PC-9 (cell line): ENCODE data around the gene C3orf80. TPM values are rescaled to one million over a fixed set of nuclear protein-coding genes. Genes with fewer than 3 reads are reported as not detected.

Experiments
- BruUV-seq: library from RNA; stranded (reverse); fragments of 400-500 nt; replicated peaks from 2 replicates; lab custom pipeline; 2021; lab: Mats Ljungman, UMichigan
- CTCF ChIA-PET: fragments of 300-600 bp; sonication (Branson Sonifier 250); formaldehyde crosslinking; loops from one replicate; lab custom pipeline; 2022; ENCODE audit warnings: antibody characterized with exemption; lab: Charles Lee
- POLR2A ChIA-PET: fragments of 300-600 bp; sonication (Branson Sonifier 250); formaldehyde crosslinking; loops from one replicate; lab custom pipeline; 2022; ENCODE audit warnings: antibody characterized with exemption; ENCODE audit not compliant: unreplicated experiment; lab: Charles Lee
- DNase-seq, 2 experiments: peaks; one replicate each; pipeline versions ENCODE4 v3.0.0 to v3.0.0-alpha.2; 2015 to 2022; ENCODE audit warnings: mixed read lengths in 1 of 2
- H2AFZ ChIP-seq: fragments of 200-600 bp; sonication (generic); 2 replicates; pipeline ENCODE4 v1.8.1; 2017; ENCODE audit warnings: antibody characterized with exemption
- H3F3A ChIP-seq: fragments of 200-600 bp; sonication (generic); 2 replicates; pipeline ENCODE4 v1.8.1; 2017; ENCODE audit warnings: antibody characterized with exemption, mild to moderate bottlenecking, low read depth; ENCODE audit not compliant: insufficient read depth
- H3K27ac ChIP-seq: fragments of 200-600 bp; sonication (generic); 2 replicates; pipeline ENCODE4 v1.6.1; 2016; ENCODE audit warnings: mixed run types
- H3K27me3 ChIP-seq: fragments of 200-600 bp; sonication (generic); 2 replicates; pipeline ENCODE4 v1.6.1; 2016; ENCODE audit warnings: low read depth, mixed run types; ENCODE audit not compliant: insufficient read depth
- H3K36me3 ChIP-seq: fragments of 200-600 bp; sonication (generic); 2 replicates; pipeline ENCODE4 v1.6.1; 2016; ENCODE audit warnings: low read depth, mixed run types
- H3K4me1 ChIP-seq: fragments of 200-600 bp; sonication (generic); replicated peaks from 2 replicates; pipeline ENCODE4 v1.6.1; 2016; ENCODE audit warnings: mixed run types; ENCODE audit not compliant: insufficient read depth
- H3K4me2 ChIP-seq: fragments of 200-600 bp; sonication (generic); 2 replicates; pipeline ENCODE4 v1.6.1; 2017; ENCODE audit warnings: mixed run types
- H3K4me3 ChIP-seq: fragments of 200-600 bp; sonication (generic); 2 replicates; pipeline ENCODE4 v1.6.1; 2016; ENCODE audit warnings: mixed run types
- H3K79me2 ChIP-seq: fragments of 200-600 bp; sonication (generic); 2 replicates; pipeline ENCODE4 v1.6.1; 2017; ENCODE audit warnings: low read depth, mixed run types
- H3K9me2 ChIP-seq: fragments of 200-600 bp; sonication (generic); 2 replicates; pipeline ENCODE4 v1.8.1; 2017; ENCODE audit warnings: mild to moderate bottlenecking; ENCODE audit not compliant: insufficient read depth
- H3K9me3 ChIP-seq: fragments of 200-600 bp; sonication (generic); 2 replicates; pipeline ENCODE4 v1.8.1; 2016; ENCODE audit warnings: low read depth; ENCODE audit not compliant: insufficient read depth
- H4K20me1 ChIP-seq: fragments of 200-600 bp; sonication (generic); 2 replicates; pipeline ENCODE4 v1.8.1; 2017; ENCODE audit not compliant: insufficient read depth
- CTCF ChIP-seq: fragments of 200-600 bp; sonication (generic); conservative IDR thresholded peaks from 2 replicates; pipeline ENCODE4 v1.6.1; 2017; ENCODE audit warnings: mixed run types, antibody characterized with exemption, mild to moderate bottlenecking, moderate library complexity
- EZH2 ChIP-seq: fragments of 200-600 bp; sonication (generic); IDR thresholded peaks from 2 replicates; pipeline ENCODE4 v1.8.0; 2017; ENCODE audit warnings: antibody characterized with exemption, low read depth
- intact Hi-C: fragments of 100-400 bp; cut with micrococcal nuclease; formaldehyde crosslinking; loops from one replicate; pipeline ENCODE4 v1.10.0; 2022; ENCODE audit not compliant: unreplicated experiment
- total RNA-seq: library from RNA; stranded (reverse); gene quantifications from 2 replicates; pipeline ENCODE4 v1.2.3, GENCODE V29; 2021

The C3orf80 gene
- total RNA-seq, 1 experiment from 2014 or later = not detected

GRCh38 chr3:160245261-160245800 is 20.1 kb downstream of the C3orf80 start:
- BruUV-seq = no TSS peak
- H3K27ac ChIP-seq = no peak overlapping the region
- H3K4me3 ChIP-seq = no peak overlapping the region
- CTCF ChIA-PET = no interaction called here
- no peaks in the 10 kb centered on the region for H3K36me3 ChIP-seq
- intact Hi-C loops = no loop called here
- no peaks in the 10 kb centered on the region for H3K79me2 ChIP-seq
- DNase-seq = no peak
- no peaks in the 10 kb centered on the region; the same call in 1 of the 2 replicates for H3F3A ChIP-seq
- H4K20me1 ChIP-seq = no peaks in the 10 kb centered on the region
- TF ChIP-seq EZH2 (no peak), CTCF (no peak)
- H3K27me3 ChIP-seq = no peaks in the 10 kb centered on the region
- no peaks in the 10 kb centered on the region; the same call in 1 of the 2 replicates for H3K9me3 ChIP-seq
- H3K9me2 ChIP-seq = no peaks in the 10 kb centered on the region
- H3K4me1 ChIP-seq = no peaks in the 10 kb centered on the region
- H2AFZ ChIP-seq = no peak overlapping the region
- POLR2A ChIA-PET = no interaction called here
- H3K4me2 ChIP-seq = no peak overlapping the region

DNA sequence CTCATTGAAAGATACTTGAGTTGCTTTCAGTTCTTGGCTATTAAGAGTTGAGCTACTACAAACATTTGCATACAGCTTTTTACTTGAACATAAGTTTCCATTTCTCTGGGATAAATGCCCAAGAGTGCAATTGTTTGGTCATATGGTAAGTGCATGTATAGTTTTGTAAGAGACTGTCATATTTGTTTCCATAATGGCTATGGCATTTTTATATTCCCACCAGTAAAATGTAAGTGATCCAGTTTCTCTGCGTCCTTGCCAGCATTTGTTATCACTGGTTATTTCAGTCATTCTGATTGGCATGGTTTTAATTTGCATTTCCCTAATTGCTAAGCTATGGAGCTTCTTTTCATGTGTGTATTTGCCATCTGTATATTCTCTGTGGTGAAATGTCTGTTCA is 22.5 kb downstream of the C3orf80 start:
- H4K20me1 ChIP-seq = no peaks in the 10 kb centered on the region
- no peaks in the 10 kb centered on the region for H3K27me3 ChIP-seq
- no peak overlapping the region for H3K4me3 ChIP-seq
- no peak overlapping the region for H3K4me2 ChIP-seq
- H3F3A ChIP-seq = no peaks in the 10 kb centered on the region
- BruUV-seq = no TSS peak
- H3K27ac ChIP-seq = no peak overlapping the region
- intact Hi-C loops = no loop called here
- no peak overlapping the region for H2AFZ ChIP-seq
- H3K9me2 ChIP-seq = no peaks in the 10 kb centered on the region
- no peaks in the 10 kb centered on the region for H3K4me1 ChIP-seq
- no peaks in the 10 kb centered on the region for H3K9me3 ChIP-seq
- POLR2A ChIA-PET = no interaction called here
- TF ChIP-seq EZH2 (no peak), CTCF (no peak)
- CTCF ChIA-PET = no interaction called here
- no peak for DNase-seq
- H3K36me3 ChIP-seq = no peaks in the 10 kb centered on the region
- H3K79me2 ChIP-seq = no peaks in the 10 kb centered on the region

GRCh38 chr3:160253298-160253697 is 28.1 kb downstream of the C3orf80 start:
- Histone ChIP-seq H3K4me1 (no peaks in the 10 kb centered on the region), H3K27me3 (no peaks in the 10 kb centered on the region), H3K4me3 (no peak overlapping the region), H3K36me3 (no peaks in the 10 kb centered on the region), H3K27ac (no peak overlapping the region), H3F3A (no peaks in the 10 kb centered on the region), H4K20me1 (no peaks in the 10 kb centered on the region), H3K79me2 (no peaks in the 10 kb centered on the region), H2AFZ (no peak overlapping the region), H3K9me3 (no peaks in the 10 kb centered on the region), H3K9me2 (no peaks in the 10 kb centered on the region), H3K4me2 (no peak overlapping the region)
- intact Hi-C loops = no loop called here
- no peak for TF ChIP-seq CTCF
- TF ChIP-seq EZH2 = no peak
- DNase-seq = no peak
- CTCF ChIA-PET = no interaction called here
- POLR2A ChIA-PET = no interaction called here
- no TSS peak for BruUV-seq
